Mesendoderm (in vitro differentiated cells): ENCODE data around the gene LGMN.

Experiments used
- DNase-seq: peaks from one replicate; pipeline ENCODE4 v3.0.0; 2013
- H2AK5ac ChIP-seq: 2 replicates; pipeline ENCODE4 v1.6.1; 2013; ENCODE audit warnings: low read length, inconsistent platforms
- H2BK120ac ChIP-seq: 2 replicates; pipeline ENCODE4 v1.6.1; 2013; ENCODE audit warnings: low read depth, mild to moderate bottlenecking, low read length, moderate library complexity, mixed read lengths
- H2BK15ac ChIP-seq: replicated peaks from 2 replicates; pipeline ENCODE4 v1.6.1; 2013; ENCODE audit warnings: low read depth, mild to moderate bottlenecking, moderate library complexity
- H2BK5ac ChIP-seq: 2 replicates; pipeline ENCODE4 v1.6.1; 2013; ENCODE audit warnings: low read length, inconsistent platforms
- H3K18ac ChIP-seq: 2 replicates; pipeline ENCODE4 v1.6.1; 2013; ENCODE audit warnings: mild to moderate bottlenecking, low read length, mixed read lengths
- H3K23ac ChIP-seq: one replicate; pipeline ENCODE4 v1.6.1; 2013; ENCODE audit warnings: low read length
- H3K27ac ChIP-seq: 2 replicates; pipeline ENCODE4 v1.5.1; 2013; ENCODE audit warnings: low read depth, mild to moderate bottlenecking, inconsistent platforms, low read length, moderate library complexity
- H3K27me3 ChIP-seq: 2 replicates; pipeline ENCODE4 v1.6.1; 2013; ENCODE audit warnings: low read length, control low read depth, mild to moderate bottlenecking, inconsistent platforms; ENCODE audit not compliant: insufficient read depth, poor library complexity
- H3K36me3 ChIP-seq: 2 replicates; pipeline ENCODE4 v1.6.1; 2013; ENCODE audit warnings: low read length, inconsistent platforms; ENCODE audit not compliant: control insufficient read depth, insufficient read depth
- H3K4ac ChIP-seq: one replicate; pipeline ENCODE4 v1.6.1; 2013; ENCODE audit warnings: low read depth, mild to moderate bottlenecking, low read length, moderate library complexity
- H3K4me1 ChIP-seq: 2 replicates; pipeline ENCODE4 v1.6.1; 2013; ENCODE audit warnings: low read depth, low read length, inconsistent platforms; ENCODE audit not compliant: control insufficient read depth
- H3K4me2 ChIP-seq: 2 replicates; pipeline ENCODE4 v1.6.1; 2013; ENCODE audit warnings: low read length
- H3K4me3 ChIP-seq: 2 replicates; pipeline ENCODE4 v1.5.1; 2013; ENCODE audit warnings: mild to moderate bottlenecking, low read length
- H3K56ac ChIP-seq: one replicate; pipeline ENCODE4 v1.6.1; 2013; ENCODE audit warnings: low read length
- H3K79me1 ChIP-seq: 2 replicates; pipeline ENCODE4 v1.6.1; 2013; ENCODE audit warnings: low read length, inconsistent platforms
- H3K79me2 ChIP-seq: 2 replicates; pipeline ENCODE4 v1.6.1; 2013; ENCODE audit warnings: mild to moderate bottlenecking, low read length; ENCODE audit not compliant: control insufficient read depth, insufficient read depth
- H3K9ac ChIP-seq: 2 replicates; pipeline ENCODE4 v1.6.1; 2013; ENCODE audit warnings: low read length, inconsistent platforms
- H4K5ac ChIP-seq: one replicate; pipeline ENCODE4 v1.6.1; 2013; ENCODE audit warnings: low read length
- H4K8ac ChIP-seq: one replicate; pipeline ENCODE4 v1.6.1; 2013; ENCODE audit warnings: low read depth, mild to moderate bottlenecking, control low read depth, low read length, moderate library complexity
- WGBS: extraction: QIAGEN DNeasy Blood & Tissue Kit; methylation state at CpG from one replicate; pipeline ENCODE4 v1.1.7; 2013; ENCODE audit warnings: low lambda C conversion rate, missing lambda C conversion rate; ENCODE audit not compliant: insufficient coverage; ENCODE audit errors: extremely low coverage; 5-methylcytosine and 5-hydroxymethylcytosine counted together

LGMN gene

DNA sequence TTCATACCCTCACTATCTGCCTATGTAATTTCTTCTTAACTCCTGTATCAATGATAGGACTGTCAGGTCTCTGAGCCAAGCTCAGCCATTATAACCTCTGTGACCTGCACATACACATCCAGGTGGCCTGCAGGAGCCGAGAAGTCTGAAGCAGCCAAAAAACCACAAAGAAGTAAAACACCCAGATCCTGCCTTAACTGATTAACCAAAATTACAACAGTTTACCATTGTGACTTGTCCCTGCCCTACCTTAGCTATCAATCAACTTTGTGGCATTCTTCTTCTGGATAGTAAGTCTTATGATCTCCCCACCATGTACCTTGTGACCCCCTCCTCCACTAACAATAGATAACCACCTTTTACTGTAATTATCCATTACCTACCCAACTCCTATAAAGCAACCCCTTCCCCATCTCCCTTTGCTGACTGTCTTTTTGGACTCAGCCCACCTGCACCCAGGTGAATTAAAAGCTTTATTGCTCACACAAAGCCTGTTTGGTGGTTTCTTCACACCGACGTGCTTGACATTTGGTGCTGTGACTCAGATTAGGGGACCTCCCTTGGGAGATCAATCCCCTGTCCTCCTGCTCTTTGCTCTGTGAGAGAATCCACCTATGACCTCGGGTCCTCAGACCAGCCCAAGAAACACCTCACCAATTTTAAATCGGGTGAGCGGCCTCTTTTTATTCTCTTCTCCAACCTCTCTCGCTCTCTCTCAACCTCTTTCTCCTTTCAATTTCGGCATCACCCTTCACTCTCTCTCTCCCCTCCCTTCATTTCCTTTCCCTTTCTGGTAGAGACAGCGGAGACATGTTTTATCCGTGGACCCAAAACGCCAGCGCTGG, 11.5 kb upstream of the LGMN start:
- H3K79me2 ChIP-seq: no peaks in the 10 kb centered on the region
- no peak overlapping the region for H3K23ac ChIP-seq
- no peaks in the 10 kb centered on the region for H3K4me1 ChIP-seq
- WGBS: no CpG with 5 or more reads among the region's 12 CpGs
- H3K27ac ChIP-seq: no peak overlapping the region
- no peak overlapping the region for H4K8ac ChIP-seq
- H3K56ac ChIP-seq: no peak overlapping the region
- H3K9ac ChIP-seq: no peak overlapping the region
- H3K4me2 ChIP-seq: no peak overlapping the region
- DNase-seq: no peak
- no peaks in the 10 kb centered on the region for H3K27me3 ChIP-seq
- H2BK120ac ChIP-seq: no peak overlapping the region
- no peak overlapping the region for H3K4me3 ChIP-seq
- no peak overlapping the region for H3K4ac ChIP-seq
- H2AK5ac ChIP-seq: no peak overlapping the region
- H3K79me1 ChIP-seq: no peaks in the 10 kb centered on the region
- H4K5ac ChIP-seq: no peak overlapping the region
- H3K36me3 ChIP-seq: no peaks in the 10 kb centered on the region
- no peak overlapping the region for H2BK15ac ChIP-seq
- H3K18ac ChIP-seq: no peak overlapping the region
- H2BK5ac ChIP-seq: no peak overlapping the region

GRCh38 chr14:92759300-92759678, 10.9 kb upstream of the LGMN start:
- no peak overlapping the region for H4K5ac ChIP-seq
- H3K18ac ChIP-seq: no peak overlapping the region
- no peaks in the 10 kb centered on the region for H3K4me1 ChIP-seq
- no peak overlapping the region for H3K4me3 ChIP-seq
- H3K27ac ChIP-seq: no peak overlapping the region
- H3K79me2 ChIP-seq: no peaks in the 10 kb centered on the region
- no peak overlapping the region for H3K56ac ChIP-seq
- H2BK120ac ChIP-seq: no peak overlapping the region
- no peak overlapping the region for H2BK15ac ChIP-seq
- H2AK5ac ChIP-seq: no peak overlapping the region
- H3K4ac ChIP-seq: no peak overlapping the region
- no peaks in the 10 kb centered on the region for H3K79me1 ChIP-seq
- no peak overlapping the region for H3K23ac ChIP-seq
- H3K9ac ChIP-seq: no peak overlapping the region
- no peak overlapping the region for H4K8ac ChIP-seq
- DNase-seq: peak; percentile 9
- no peak overlapping the region for H3K4me2 ChIP-seq
- no peaks in the 10 kb centered on the region for H3K36me3 ChIP-seq
- no peaks in the 10 kb centered on the region for H3K27me3 ChIP-seq
- H2BK5ac ChIP-seq: no peak overlapping the region
- no CpG with 5 or more reads among the region's 4 CpGs for WGBS

GRCh38 chr14:92756446-92756845, 8.0 kb upstream of the LGMN start:
- Histone ChIP-seq H3K23ac (no peak overlapping the region), H3K4me2 (no peak overlapping the region), H3K4ac (no peak overlapping the region), H3K36me3 (no peaks in the 10 kb centered on the region), H4K8ac (no peak overlapping the region), H3K18ac (no peak overlapping the region), H3K4me1 (no peaks in the 10 kb centered on the region), H2BK15ac (no peak overlapping the region), H3K56ac (no peak overlapping the region), H2BK5ac (no peak overlapping the region), H2BK120ac (no peak overlapping the region), H3K4me3 (no peak overlapping the region), H3K27ac (no peak overlapping the region), H2AK5ac (no peak overlapping the region), H3K9ac (no peak overlapping the region), H3K27me3 (no peaks in the 10 kb centered on the region), H3K79me1 (no peaks in the 10 kb centered on the region), H3K79me2 (no peaks in the 10 kb centered on the region), H4K5ac (no peak overlapping the region)
- DNase-seq: no peak
- WGBS: no CpG with 5 or more reads among the region's 4 CpGs

DNA sequence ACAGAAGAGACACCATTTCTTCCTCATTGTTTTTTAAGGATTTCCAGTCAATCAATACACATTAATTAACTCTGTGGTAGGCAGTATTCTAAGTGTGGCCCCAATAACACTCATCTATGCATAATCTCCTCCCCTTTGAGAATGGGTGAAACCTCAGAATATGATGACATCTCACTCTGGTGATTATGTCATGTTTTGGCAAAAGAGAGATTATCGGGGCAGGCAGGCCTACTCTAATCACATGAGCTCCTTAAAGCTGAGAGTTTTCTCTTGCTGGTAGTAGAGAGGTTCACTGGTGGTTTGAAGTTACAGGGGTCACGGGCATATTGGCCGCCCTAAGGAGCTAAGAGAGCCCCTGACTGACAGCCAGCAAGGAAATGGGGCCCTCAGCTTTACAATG, 7.1 kb upstream of the LGMN start:
- Histone ChIP-seq H2AK5ac (no peak overlapping the region), H2BK5ac (no peak overlapping the region), H3K4me2 (no peak overlapping the region), H3K79me2 (no peaks in the 10 kb centered on the region), H2BK120ac (no peak overlapping the region), H3K9ac (no peak overlapping the region), H3K79me1 (no peaks in the 10 kb centered on the region), H3K4me3 (no peak overlapping the region), H3K18ac (no peak overlapping the region), H3K36me3 (no peaks in the 10 kb centered on the region), H3K27me3 (no peaks in the 10 kb centered on the region), H3K4ac (no peak overlapping the region), H4K8ac (no peak overlapping the region), H3K27ac (no peak overlapping the region), H2BK15ac (no peak overlapping the region), H3K4me1 (no peaks in the 10 kb centered on the region), H4K5ac (no peak overlapping the region), H3K23ac (no peak overlapping the region), H3K56ac (no peak overlapping the region)
- DNase-seq: no peak
- no CpG with 5 or more reads among the region's 3 CpGs for WGBS

DNA sequence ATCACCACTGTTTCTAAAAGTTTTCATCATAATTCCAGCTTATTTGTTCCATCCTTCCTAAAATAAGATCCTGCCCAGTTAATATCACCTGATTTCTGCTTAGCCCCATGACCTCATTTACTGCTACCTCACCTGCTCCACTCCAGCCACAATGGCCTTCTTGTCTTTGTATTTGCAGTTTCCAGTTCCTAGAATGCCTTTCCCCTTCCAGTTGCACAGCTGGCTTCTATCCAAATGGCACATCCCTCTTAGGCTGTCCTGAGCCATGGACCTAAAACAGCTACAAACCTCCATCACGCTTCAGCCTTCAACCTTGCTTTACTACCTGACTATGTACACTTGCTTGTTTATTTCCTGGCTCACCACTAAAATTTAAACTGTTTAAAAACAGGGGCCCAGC, 6.5 kb upstream of the LGMN start:
- Histone ChIP-seq H3K4me3 (no peak overlapping the region), H2BK15ac (no peak overlapping the region), H3K4me1 (no peaks in the 10 kb centered on the region), H4K5ac (no peak overlapping the region), H3K27ac (no peak overlapping the region), H4K8ac (no peak overlapping the region), H3K56ac (no peak overlapping the region), H3K4ac (no peak overlapping the region), H3K23ac (no peak overlapping the region), H2BK120ac (no peak overlapping the region), H3K79me2 (no peaks in the 10 kb centered on the region), H3K79me1 (no peaks in the 10 kb centered on the region), H3K18ac (no peak overlapping the region), H3K36me3 (no peaks in the 10 kb centered on the region), H3K4me2 (no peak overlapping the region), H3K27me3 (no peaks in the 10 kb centered on the region), H2AK5ac (no peak overlapping the region), H2BK5ac (no peak overlapping the region), H3K9ac (no peak overlapping the region)
- no peak for DNase-seq
- WGBS: no CpG with 5 or more reads among the region's 1 CpG

GRCh38 chr14:92753250-92753649, 4.8 kb upstream of the LGMN start:
- Histone ChIP-seq H3K4me2 (no peak overlapping the region), H2AK5ac (no peak overlapping the region), H3K79me2 (no peaks in the 10 kb centered on the region), H2BK120ac (no peak overlapping the region), H3K27me3 (no peaks in the 10 kb centered on the region), H4K8ac (no peak overlapping the region), H3K27ac (no peak overlapping the region), H3K4me3 (no peak overlapping the region), H3K4me1 (no peaks in the 10 kb centered on the region), H3K79me1 (no peaks in the 10 kb centered on the region), H3K23ac (no peak overlapping the region), H3K4ac (no peak overlapping the region), H3K56ac (no peak overlapping the region), H4K5ac (no peak overlapping the region), H2BK5ac (no peak overlapping the region), H2BK15ac (no peak overlapping the region), H3K36me3 (no peaks in the 10 kb centered on the region), H3K9ac (no peak overlapping the region), H3K18ac (no peak overlapping the region)
- DNase-seq: no peak
- WGBS: no CpG with 5 or more reads among the region's 5 CpGs
